A204.1 (cell line): ENCODE results near the gene MTX3.

Experiments
- FAIRE-seq: peaks from 2 replicates; lab custom pipeline; 2012; peaks lifted over from hg19 to GRCh38; lab: Jason Lieb, UNC

MTX3 gene

DNA sequence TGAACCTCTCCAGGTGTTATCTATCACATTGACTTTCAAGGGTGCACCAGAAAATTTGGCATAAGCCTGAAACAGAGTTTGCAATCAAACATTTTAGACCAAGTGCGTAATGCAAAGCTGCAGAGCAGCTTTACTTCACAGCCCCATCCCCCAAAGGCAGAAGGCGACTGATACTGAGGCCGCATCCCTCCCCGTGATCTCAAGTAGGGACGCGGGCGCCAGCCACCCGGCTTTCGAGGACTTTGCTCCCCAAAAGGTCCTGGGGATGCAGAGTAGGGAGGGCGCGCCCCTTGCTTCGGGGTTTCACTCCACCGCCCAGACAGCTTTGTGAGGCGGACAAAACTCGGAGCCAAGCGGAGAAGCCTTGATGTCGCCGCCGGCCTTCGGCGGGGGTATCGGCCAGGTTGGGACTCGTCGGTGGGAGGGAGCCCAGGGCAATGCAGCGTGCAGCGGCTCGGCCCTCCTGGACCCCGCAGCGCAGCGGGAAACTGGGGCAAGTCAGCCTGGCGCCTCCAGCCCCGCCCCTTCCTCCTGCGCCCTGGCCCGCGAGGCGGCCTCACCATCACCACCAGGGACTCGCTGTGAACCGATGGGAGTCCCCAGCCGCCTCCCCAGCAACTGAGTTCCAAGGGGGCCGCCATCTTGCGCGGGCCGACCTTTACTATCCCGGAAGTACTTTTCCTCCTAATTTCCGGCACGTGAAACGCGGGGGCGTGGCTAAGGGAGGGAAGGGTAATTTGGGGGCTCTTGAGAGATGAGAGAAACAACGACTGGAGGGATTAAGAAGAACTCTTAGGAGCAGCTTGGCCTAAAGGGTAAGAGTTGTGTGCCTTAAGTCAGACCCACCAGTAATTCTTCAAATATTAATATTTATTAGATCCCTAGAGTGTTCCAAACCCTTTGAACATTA is at the start of gene MTX3:
Gene MTX3 (minus strand): TSS at position 665 of the 910 bp plus-strand sequence. CDS start 24 bp downstream, at position 641.
- peak; percentile 62 for FAIRE-seq

- no peak for FAIRE-seq
These were observed 48.6 kb upstream of the MTX3 start for GRCh38 chr5:80039650-80040049.

DNA sequence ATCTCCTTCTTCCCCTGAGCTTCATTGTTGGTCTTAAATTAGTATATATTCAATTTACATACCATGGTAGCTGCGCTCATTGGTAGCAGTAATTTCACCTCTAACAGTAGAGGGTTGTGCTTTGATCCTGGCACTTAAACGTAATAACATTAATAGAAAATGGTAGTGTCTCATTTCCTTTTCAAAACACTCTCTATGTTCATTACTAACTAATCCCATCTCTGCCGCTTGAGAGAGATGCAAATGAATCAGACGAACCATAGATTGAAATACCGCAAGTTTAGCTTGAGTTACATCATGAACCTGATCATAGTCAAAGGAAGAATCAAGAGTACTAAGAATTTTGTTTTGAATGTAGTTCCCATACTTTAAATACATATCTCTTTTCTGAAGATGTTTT is 46.3 kb upstream of the MTX3 start:
- FAIRE-seq: no peak

- no peak for FAIRE-seq
These were observed 45.6 kb upstream of the MTX3 start for GRCh38 chr5:80036615-80037014.

DNA sequence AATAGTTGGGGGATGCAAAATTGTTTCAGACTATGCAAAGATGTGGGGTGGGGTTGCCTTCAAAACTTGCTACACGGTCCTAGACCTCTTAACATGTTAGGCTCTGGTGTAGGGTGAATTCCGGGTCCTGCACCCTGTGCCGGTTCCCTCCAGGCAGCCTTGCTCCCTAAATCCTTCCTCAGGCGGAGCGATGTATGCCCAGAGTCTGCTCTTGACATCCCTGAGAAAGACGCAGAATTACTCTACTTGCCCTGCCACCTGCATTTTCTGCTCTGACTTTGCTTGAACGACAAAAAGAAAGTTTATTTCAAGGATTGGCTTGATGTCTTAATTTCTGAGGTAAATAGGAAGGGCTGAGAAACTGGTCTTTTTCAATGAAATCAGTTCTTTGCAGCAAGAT is 44.8 kb upstream of the MTX3 start:
- FAIRE-seq: no peak

GRCh38 chr5:80034962-80035821 is 44.1 kb upstream of the MTX3 start, which contains the start of gene THBS4:
Gene THBS4, plus strand, starts transcription at chr5:80035348. Its CDS starts 190 bp downstream, at chr5:80035538.
- FAIRE-seq: no peak

DNA sequence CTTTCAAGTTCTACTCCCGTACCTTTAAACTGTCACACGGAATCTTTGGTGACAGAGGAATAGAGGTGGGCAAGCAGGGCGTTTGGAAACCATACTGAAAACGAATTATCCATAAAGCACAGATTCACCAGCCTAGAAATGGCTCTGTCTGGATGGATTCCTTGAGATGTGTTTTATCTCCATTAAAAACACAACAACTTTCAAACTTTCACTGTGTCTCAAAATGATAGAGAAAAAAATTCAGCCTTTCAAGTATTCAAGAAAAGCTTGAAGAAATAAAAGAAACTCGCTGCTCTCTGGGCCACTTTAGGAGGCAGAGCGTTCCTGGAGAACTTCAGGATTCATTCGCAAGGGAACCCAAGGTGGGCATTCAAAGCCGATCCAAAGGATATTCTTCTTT is 43.5 kb upstream of the MTX3 start:
- no peak for FAIRE-seq

DNA sequence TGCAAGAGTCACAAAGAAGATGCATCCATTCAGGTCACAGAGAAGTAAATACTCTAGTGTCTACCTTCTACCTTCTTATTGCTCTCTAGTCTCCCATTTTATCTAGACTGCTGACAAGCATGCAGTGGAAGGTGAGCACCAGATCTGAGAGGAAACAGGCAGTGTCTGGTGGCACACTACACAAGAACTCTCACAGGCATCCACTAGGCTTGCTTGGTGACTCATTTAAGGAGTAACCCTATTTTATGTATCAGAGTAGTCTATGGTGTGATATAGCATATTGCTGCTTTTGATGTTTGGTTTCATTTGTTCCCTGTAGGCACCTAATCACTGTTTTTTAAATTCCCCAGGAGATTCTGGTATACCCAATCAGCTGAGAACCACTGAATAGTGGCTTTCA is 42.5 kb upstream of the MTX3 start:
- no peak for FAIRE-seq

DNA sequence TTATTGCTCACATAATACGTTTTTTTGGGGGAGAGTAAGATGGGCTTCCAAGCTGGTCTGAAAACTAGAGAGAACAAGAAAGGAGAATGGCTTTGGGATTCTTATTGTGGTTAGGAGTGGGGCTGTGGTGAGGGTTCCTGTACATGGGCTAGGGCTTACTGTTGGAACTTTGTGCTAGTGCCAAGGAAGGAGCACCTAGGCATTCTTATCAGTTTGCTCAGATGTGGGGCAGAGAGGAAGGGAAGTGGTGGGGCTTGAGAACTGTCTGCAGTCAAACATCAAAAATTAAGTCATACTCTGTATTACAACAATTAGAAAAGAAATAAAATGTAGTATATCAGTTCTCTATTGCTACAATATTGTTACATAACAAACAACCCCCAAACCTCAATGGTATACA is 40.0 kb upstream of the MTX3 start:
- no peak for FAIRE-seq

GRCh38 chr5:80026841-80027240 is 35.8 kb upstream of the MTX3 start:
- FAIRE-seq: no peak

DNA sequence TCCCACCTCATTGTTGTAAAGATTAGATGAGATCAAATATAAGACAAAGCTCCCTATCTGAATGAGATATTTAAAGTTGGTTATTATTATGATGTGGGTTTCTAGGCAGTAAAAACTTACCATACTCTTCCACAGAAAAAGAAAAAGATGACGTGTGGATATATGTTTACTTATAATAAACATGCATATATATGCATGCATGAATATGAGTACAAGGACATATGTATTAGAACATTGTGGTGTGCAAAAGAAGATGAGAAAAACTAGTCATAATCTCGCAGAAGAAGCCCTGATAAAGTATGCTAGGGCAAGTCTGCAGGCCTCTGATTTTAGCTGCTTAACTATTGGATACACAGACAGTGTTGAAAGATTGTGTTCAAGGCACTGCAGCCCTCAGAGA is 34.0 kb upstream of the MTX3 start:
- no peak for FAIRE-seq

- FAIRE-seq: no peak
These were observed 19.8 kb upstream of the MTX3 start for GRCh38 chr5:80010754-80011392.

GRCh38 chr5:80008995-80009765 is 18.1 kb upstream of the MTX3 start:
- FAIRE-seq: no peak

DNA sequence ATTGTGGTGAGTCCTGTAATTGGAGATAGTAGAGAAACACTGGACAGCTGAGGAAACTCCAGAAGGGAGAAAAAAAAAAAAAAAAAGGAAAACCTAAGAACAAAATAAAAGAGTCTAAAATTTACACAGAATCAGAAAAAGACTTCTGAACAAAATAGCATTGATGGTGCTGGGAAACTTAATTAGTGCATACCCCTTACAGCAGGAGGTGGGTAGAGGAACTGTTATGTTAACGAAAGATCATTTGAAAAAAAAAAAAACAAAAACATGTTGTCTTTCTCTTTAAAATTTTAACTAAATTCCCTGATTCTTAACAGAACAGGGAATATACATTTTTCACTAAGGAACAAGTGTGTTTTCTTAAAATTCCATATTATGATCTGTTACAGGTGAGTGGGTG is 11.6 kb upstream of the MTX3 start:
- FAIRE-seq: no peak

- FAIRE-seq: no peak
These were observed 8.7 kb upstream of the MTX3 start for GRCh38 chr5:79999722-80000121.

- FAIRE-seq: no peak
These were observed 2.0 kb upstream of the MTX3 start for GRCh38 chr5:79992891-79993657.

- no peak for FAIRE-seq
These were observed 861 bp downstream of the MTX3 start for GRCh38 chr5:79990205-79990597.

- FAIRE-seq: no peak
These were observed 4.8 kb downstream of the MTX3 start for GRCh38 chr5:79986260-79986659.

DNA sequence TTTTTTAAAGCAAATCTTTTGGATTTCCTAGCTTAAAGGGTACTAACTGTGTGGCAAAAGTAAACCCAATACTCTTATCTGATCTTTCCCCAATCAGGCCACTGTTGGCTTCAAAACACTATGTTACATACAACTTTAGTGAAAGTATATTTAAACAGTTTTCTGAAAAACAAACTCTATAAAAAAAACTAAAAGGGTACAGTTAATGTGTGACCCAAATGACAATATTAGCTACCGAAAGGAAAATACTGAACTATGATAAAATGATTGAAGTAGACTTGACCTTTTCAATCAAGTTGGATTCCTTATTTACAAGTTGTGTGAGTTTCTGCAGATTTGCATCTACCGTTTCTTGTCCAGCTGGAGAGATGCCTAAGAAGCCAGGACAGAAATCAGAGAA is 5.8 kb downstream of the MTX3 start:
- FAIRE-seq: no peak

DNA sequence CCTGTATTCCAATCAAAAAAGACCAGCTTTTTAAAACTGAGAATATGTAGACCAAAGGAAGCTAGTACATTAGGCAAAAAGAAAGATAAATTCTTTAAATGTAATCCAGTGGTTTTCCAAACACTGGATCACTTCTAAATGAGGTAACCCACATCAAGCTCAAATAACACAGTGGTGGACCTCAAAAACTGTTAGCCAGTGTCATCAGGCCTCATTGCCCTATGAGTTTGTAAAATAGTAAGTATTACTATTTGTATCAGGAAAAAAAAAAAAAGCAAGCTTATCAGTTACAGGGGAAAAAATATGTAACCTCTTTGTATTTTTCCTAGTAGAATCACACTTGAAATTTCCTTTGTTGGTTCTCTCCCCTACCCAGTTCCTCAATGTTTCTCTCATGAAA is 6.7 kb downstream of the MTX3 start:
- FAIRE-seq: no peak

DNA sequence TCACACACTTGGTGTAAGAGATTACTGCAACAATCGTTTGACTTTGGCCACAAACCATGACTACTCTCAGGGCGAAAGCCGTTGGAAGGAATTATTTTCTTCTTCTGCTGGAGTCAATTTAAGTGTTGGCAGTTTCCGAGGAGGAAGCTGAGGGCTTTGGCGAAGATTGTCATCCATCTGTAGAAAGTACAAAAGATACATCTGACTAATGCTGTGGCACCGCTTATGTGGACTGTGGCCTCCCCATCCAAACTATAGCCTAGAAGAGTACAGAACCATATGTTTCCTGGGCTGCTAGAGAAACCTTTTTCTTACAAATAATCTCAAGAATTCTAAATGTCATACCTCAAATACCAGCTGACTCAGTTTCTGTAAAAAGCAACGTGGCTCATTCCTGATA is 7.4 kb downstream of the MTX3 start:
- FAIRE-seq: no peak
